Spleen (tissue), 13 donors: Measurements from ENCODE around the gene BCL3. TPM values are rescaled to one million over a fixed set of nuclear protein-coding genes. Genes with fewer than 3 reads are reported as not detected.
A peak's percentile ranks its signal among the peaks of the same experiment; 100 is the strongest.

Experiments
- DNase-seq: peaks from one replicate; pipeline ENCODE4 v3.0.0-alpha.2; 2020
- H3K27ac ChIP-seq, 8 donors: fragments of 200-600 bp; sonication (generic) in 7 of 8; 1 replicate in 4 of 8; 2 replicates in 4 of 8; pipeline versions ENCODE4 v1.5.0 to v1.8.0; 2016 to 2021; ENCODE audit warnings: inconsistent platforms in 4 of 8, mild to moderate bottlenecking in 4 of 8, moderate library complexity in 1 of 8
- H3K27me3 ChIP-seq, 7 donors: fragments of 200-600 bp; sonication (generic) in 6 of 7; replicated peaks in 1 of 7; 1 replicate in 4 of 7; 2 replicates in 3 of 7; pipeline versions ENCODE4 v1.5.0 to v1.8.0; 2016 to 2021; ENCODE audit warnings: inconsistent platforms in 3 of 7, mild to moderate bottlenecking in 1 of 7
- H3K36me3 ChIP-seq, 6 donors: fragments of 200-600 bp; sonication (generic) in 5 of 6; 1 replicate in 4 of 6; 2 replicates in 2 of 6; pipeline versions ENCODE4 v1.5.0 to v1.8.0; 2016 to 2021; ENCODE audit warnings: inconsistent platforms in 2 of 6
- H3K4me1 ChIP-seq, 6 donors: fragments of 200-600 bp; sonication (generic) in 5 of 6; 1 replicate in 3 of 6; 2 replicates in 3 of 6; pipeline versions ENCODE4 v1.5.0 to v1.8.0; 2016 to 2021; ENCODE audit warnings: inconsistent platforms in 3 of 6
- H3K4me3 ChIP-seq, 8 donors: fragments of 200-600 bp; sonication (generic) in 7 of 8; 1 replicate in 4 of 8; 2 replicates in 4 of 8; pipeline versions ENCODE4 v1.5.0 to v1.8.0; 2016 to 2021; ENCODE audit warnings: inconsistent platforms in 4 of 8, mild to moderate bottlenecking in 4 of 8, moderate library complexity in 2 of 8
- H3K9me3 ChIP-seq, 8 donors: fragments of 200-600 bp; sonication (generic) in 7 of 8; 1 replicate in 4 of 8; 2 replicates in 4 of 8; pipeline versions ENCODE4 v1.5.0 to v1.8.0; 2016 to 2021; ENCODE audit warnings: inconsistent platforms in 4 of 8
- POLR2A ChIP-seq, 3 donors: fragments of 450-650 bp; IDR thresholded peaks; one replicate each; pipeline ENCODE4 v1.5.1; 2017; ENCODE audit warnings: antibody characterized with exemption in 3 of 3, mild to moderate bottlenecking in 1 of 3
- POLR2AphosphoS5 ChIP-seq, 3 donors: sonication (generic); formaldehyde crosslinking; IDR thresholded peaks; one replicate each; pipeline ENCODE4 v1.5.1; 2017; ENCODE audit warnings: antibody characterized with exemption in 3 of 3
- WGBS, 5 donors: extraction: QIAGEN DNeasy Blood & Tissue Kit in 3 of 5; methylation state at CpG; one replicate each; pipeline versions ENCODE4 v1.1.5 to v1.1.7; 2013 to 2018; 5-methylcytosine and 5-hydroxymethylcytosine counted together
- intact Hi-C: fragments of 100-400 bp; cut with DNase I; formaldehyde crosslinking; loops from one replicate; pipeline ENCODE4 v1.15.0; 2023; ENCODE audit warnings: low total_unique reads
- long read RNA-seq, 2 donors: transcript quantifications; one replicate each; lab custom pipeline, GENCODE V29; 2026
- polyA plus RNA-seq, 3 donors: library from polyadenylated mRNA; stranded (reverse); fragments of 200-250 nt; gene quantifications; one replicate each; pipeline ENCODE4 v1.2.1, GENCODE V29; 2013
- total RNA-seq, 7 donors: library from RNA; depleted of rRNA in 3 of 7; stranded (reverse); fragments of >200 nt in 3 of 7; fragmentation: NEBNext Ultra II Directional in 4 of 7; extraction: Animal tissue kit (Norgen Biotek cat#: 25700) in 4 of 7; gene quantifications; one replicate each; pipeline versions ENCODE4 v1.1.0 to v1.2.1, GENCODE V29; 2016 to 2021
- TF ChIP-seq, protein P1 (sequence below), 11 experiments: fragments of 200-600 bp in 7 of 11; fragments of 450-650 bp in 4 of 11; sonication (generic) in 4 of 11; IDR thresholded peaks in 8 of 11; conservative IDR thresholded peaks in 3 of 11; 1 replicate in 7 of 11; 2 replicates in 4 of 11; pipeline versions ENCODE4 v1.4.0 to v1.8.0; 2016 to 2021; ENCODE audit warnings: antibody characterized with exemption in 11 of 11, inconsistent platforms in 4 of 11, mild to moderate bottlenecking in 1 of 11
- donor health status: healthy with polysubstance abuse.
- donor health status: DM: no; HTN: no; CAD: no; lungs with moderate emphysema.
- donor health status: DM: no; HTN: no; CAD: no.
- donor health status: Bipolar disorder and iron deficiency.
- donor health status: healthy.
- donor health status: DM: no; HTN: no; CAD: no.
- donor health status: DM: yes; HTN: yes; CAD: no.

The BCL3 gene, protein sequence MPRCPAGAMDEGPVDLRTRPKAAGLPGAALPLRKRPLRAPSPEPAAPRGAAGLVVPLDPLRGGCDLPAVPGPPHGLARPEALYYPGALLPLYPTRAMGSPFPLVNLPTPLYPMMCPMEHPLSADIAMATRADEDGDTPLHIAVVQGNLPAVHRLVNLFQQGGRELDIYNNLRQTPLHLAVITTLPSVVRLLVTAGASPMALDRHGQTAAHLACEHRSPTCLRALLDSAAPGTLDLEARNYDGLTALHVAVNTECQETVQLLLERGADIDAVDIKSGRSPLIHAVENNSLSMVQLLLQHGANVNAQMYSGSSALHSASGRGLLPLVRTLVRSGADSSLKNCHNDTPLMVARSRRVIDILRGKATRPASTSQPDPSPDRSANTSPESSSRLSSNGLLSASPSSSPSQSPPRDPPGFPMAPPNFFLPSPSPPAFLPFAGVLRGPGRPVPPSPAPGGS
- 100 to 1,000 TPM in 4 of 7 donors, 10 to 100 TPM in 3; 64.3 to 229 (median 145) TPM for total RNA-seq
- polyA plus RNA-seq = 10 to 100 TPM; 26.5 to 56.7 (median 37.7) TPM
- long read RNA-seq, donor 1, transcript BCL3-201 (9 exons, 2,038 nt) = major isoform, 6 of 15 reads
- long read RNA-seq, donor 1, partial matches to known transcripts = 5 of 15 reads
- long read RNA-seq, donor 1, other reads (novel, unspliced or antisense) = 0 of 15 reads
- long read RNA-seq, donor 2, transcript BCL3-201 (9 exons, 2,038 nt) = major isoform, 6 of 10 reads
- long read RNA-seq, donor 2, partial matches to known transcripts = 0 of 10 reads
- long read RNA-seq, donor 2, other reads (novel, unspliced or antisense) = 0 of 10 reads

DNA sequence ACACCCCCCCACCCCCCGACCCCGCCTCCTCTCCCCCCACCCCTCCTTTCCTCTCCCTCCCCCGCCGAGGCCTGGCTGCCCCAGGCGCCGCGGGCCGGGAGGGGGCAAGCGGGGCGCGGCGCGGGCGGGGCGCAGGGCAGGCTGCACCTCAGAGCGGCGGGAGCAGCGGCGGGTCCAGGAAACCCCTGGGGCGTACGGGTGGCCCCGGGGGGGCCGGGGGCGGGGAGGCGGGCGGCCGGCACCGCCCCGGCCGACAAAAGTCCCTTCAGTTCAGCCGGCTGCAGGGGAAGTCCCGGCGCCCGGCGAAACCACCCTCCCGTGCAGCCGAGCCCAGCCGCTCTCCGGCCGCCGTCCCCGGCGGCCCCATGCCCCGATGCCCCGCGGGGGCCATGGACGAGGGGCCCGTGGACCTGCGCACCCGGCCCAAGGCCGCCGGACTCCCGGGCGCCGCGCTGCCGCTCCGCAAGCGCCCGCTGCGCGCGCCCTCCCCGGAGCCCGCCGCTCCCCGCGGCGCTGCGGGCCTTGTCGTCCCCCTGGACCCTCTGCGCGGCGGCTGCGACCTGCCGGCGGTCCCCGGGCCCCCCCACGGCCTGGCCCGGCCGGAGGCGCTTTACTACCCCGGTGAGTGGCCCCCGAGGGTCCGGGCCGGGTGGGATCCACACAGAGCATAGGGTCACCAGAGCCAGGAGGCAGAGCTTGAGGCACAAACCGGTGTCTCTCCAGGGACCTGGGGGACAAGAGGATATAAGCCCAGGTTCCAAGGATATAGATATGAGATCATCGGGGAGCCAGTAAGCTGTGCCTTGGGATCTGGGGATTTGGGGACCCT lies at the start of gene BCL3:
Gene BCL3 (plus strand): TSS at position 283 of the 829 bp plus-strand sequence. CDS start 83 bp downstream, at position 366.
- H3K36me3 ChIP-seq = peaks cover 0 to 35% (median 25%) of the 10 kb centered on the region in 6 donors
- TF ChIP-seq POLR2A (IDR thresholded peaks at IDR 0.05) (no peak), POLR2AphosphoS5 (IDR thresholded peaks at IDR 0.05) (peak in 2 of 3 donors; percentile 67 to 84)
- TF ChIP-seq, protein P1, sequence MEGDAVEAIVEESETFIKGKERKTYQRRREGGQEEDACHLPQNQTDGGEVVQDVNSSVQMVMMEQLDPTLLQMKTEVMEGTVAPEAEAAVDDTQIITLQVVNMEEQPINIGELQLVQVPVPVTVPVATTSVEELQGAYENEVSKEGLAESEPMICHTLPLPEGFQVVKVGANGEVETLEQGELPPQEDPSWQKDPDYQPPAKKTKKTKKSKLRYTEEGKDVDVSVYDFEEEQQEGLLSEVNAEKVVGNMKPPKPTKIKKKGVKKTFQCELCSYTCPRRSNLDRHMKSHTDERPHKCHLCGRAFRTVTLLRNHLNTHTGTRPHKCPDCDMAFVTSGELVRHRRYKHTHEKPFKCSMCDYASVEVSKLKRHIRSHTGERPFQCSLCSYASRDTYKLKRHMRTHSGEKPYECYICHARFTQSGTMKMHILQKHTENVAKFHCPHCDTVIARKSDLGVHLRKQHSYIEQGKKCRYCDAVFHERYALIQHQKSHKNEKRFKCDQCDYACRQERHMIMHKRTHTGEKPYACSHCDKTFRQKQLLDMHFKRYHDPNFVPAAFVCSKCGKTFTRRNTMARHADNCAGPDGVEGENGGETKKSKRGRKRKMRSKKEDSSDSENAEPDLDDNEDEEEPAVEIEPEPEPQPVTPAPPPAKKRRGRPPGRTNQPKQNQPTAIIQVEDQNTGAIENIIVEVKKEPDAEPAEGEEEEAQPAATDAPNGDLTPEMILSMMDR (IDR thresholded peaks at IDR 0.05 in 8 of 11, conservative IDR thresholded peaks at IDR 0.05 in 3 of 11) = peak in 2 of 11 experiments; percentile 8 to 11
- intact Hi-C loops = no loop called here
- peak; percentile 96 for DNase-seq
- WGBS, 5 donors = 0 to 1% (median 0%) methylated on average over 5 to 87 of the region's 88 CpGs
- H3K27me3 ChIP-seq = no peaks in the 10 kb centered on the region
- no peaks in the 10 kb centered on the region for H3K9me3 ChIP-seq
- H3K4me1 ChIP-seq = peaks cover 58 to 95% (median 81%) of the 10 kb centered on the region in 6 donors
- H3K27ac ChIP-seq = peak within 1 kb of the TSS; percentile 80 to 99 (median 97)
- H3K4me3 ChIP-seq = peak within 1 kb of the TSS; percentile 54 to 85 (median 70)

DNA sequence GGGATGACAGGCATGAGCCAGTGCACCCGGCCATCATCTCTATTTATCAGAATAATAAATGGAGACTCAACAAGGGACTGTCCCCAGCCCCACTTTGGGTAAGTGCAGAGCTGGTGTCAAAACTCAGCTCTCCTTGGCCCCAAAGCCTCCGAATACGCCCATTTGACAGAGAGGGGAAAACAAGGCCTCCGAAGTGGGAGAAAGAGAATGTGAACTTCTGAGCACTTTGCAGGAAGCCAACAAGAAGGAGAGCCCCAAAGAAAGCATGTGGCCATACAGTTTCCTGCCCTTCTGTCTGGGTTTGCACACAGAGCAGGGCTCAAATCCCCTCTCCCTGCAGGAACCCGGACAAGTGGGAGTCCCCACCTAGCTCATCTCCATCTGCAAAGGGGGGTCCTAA lies 48.0 kb upstream of the BCL3 start:
- DNase-seq = no peak
- intact Hi-C loops = no loop called here
- Histone ChIP-seq H3K4me3 (no peak overlapping the region), H3K27me3 (peaks cover 0 to 14% (median 0%) of the 10 kb centered on the region in 7 donors), H3K9me3 (no peaks in the 10 kb centered on the region), H3K27ac (no peak overlapping the region), H3K36me3 (no peaks in the 10 kb centered on the region), H3K4me1 (peaks cover 0 to 5% (median 0%) of the 10 kb centered on the region in 6 donors)
- TF ChIP-seq, protein P1 (IDR thresholded peaks at IDR 0.05 in 8 of 11, conservative IDR thresholded peaks at IDR 0.05 in 3 of 11) = no peak
- no peak for TF ChIP-seq POLR2AphosphoS5 (IDR thresholded peaks at IDR 0.05)
- TF ChIP-seq POLR2A (IDR thresholded peaks at IDR 0.05) = no peak
- WGBS, 5 donors = 87 to 91% (median 90%) methylated on average over 5 of the region's 5 CpGs

DNA sequence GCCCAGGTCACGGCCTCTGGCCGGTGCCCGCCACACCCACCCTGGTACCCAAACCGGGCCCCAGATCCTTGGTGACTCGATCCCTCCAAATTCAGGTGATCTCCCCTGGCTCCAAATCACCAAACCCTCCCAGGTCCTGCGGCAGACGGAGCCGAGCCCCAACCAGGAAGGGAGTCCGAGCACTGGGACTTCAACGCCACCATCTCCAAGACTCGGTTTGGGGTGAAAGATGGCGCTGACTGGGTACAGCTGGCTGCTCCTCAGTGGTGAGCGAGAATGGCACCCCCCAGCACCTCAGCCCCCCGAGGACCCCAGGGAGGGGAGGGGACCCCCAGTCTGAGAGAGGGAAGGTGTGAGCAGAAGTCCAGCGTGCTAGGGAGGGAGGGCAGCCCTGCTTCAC lies 47.3 kb upstream of the BCL3 start:
- H3K27ac ChIP-seq = no peak overlapping the region
- no peaks in the 10 kb centered on the region for H3K9me3 ChIP-seq
- H3K36me3 ChIP-seq = no peaks in the 10 kb centered on the region
- TF ChIP-seq POLR2AphosphoS5 (IDR thresholded peaks at IDR 0.05) = no peak
- TF ChIP-seq, protein P1 (IDR thresholded peaks at IDR 0.05 in 8 of 11, conservative IDR thresholded peaks at IDR 0.05 in 3 of 11) = no peak
- no peak for TF ChIP-seq POLR2A (IDR thresholded peaks at IDR 0.05)
- DNase-seq = no peak
- no peak overlapping the region for H3K4me3 ChIP-seq
- H3K4me1 ChIP-seq = no peaks in the 10 kb centered on the region
- H3K27me3 ChIP-seq = peaks cover 0 to 14% (median 0%) of the 10 kb centered on the region in 7 donors
- intact Hi-C loops = no loop called here
- WGBS, 5 donors = 85 to 93% (median 87%) methylated on average over 4 to 15 of the region's 15 CpGs
